H9 (cell line): Measurements from ENCODE around the gene TAF10. TPM values are rescaled to one million over a fixed set of nuclear protein-coding genes. Genes with fewer than 3 reads are reported as not detected.

Experiments
- DNase-seq: peaks from one replicate; pipeline ENCODE4 v3.0.0-alpha.2; 2017
- H2AFZ ChIP-seq: one replicate; pipeline ENCODE4 v1.6.1; 2013; ENCODE audit warnings: mild to moderate bottlenecking, low read length, control low read depth, moderate library complexity
- H2AK5ac ChIP-seq: 2 replicates; pipeline ENCODE4 v1.6.1; 2013; ENCODE audit warnings: low read length, control low read depth, mixed read lengths; ENCODE audit not compliant: insufficient read length
- H2BK120ac ChIP-seq: one replicate; pipeline ENCODE4 v1.6.1; 2013; ENCODE audit warnings: low read depth, mild to moderate bottlenecking, low read length, control low read depth, inconsistent platforms; ENCODE audit not compliant: poor library complexity, severe bottlenecking
- H2BK12ac ChIP-seq: 2 replicates; pipeline ENCODE4 v1.6.1; 2013; ENCODE audit warnings: low read length, control low read depth, mixed read lengths, low read depth; ENCODE audit not compliant: insufficient read length
- H2BK15ac ChIP-seq: 2 replicates; pipeline ENCODE4 v1.6.1; 2013; ENCODE audit warnings: low read depth, low read length, control low read depth
- H2BK20ac ChIP-seq: one replicate; pipeline ENCODE4 v1.6.1; 2013; ENCODE audit warnings: low read depth, mild to moderate bottlenecking, low read length, control low read depth, inconsistent platforms; ENCODE audit not compliant: poor library complexity, severe bottlenecking
- H2BK5ac ChIP-seq: 2 replicates; pipeline ENCODE4 v1.6.1; 2013; ENCODE audit warnings: low read length, control low read depth, mixed read lengths; ENCODE audit not compliant: insufficient read length
- H3K14ac ChIP-seq: 2 replicates; pipeline ENCODE4 v1.6.1; 2013; ENCODE audit warnings: low read length, control low read depth; ENCODE audit not compliant: insufficient read depth
- H3K18ac ChIP-seq: 2 replicates; pipeline ENCODE4 v1.6.1; 2013; ENCODE audit warnings: low read depth, mild to moderate bottlenecking, mixed read lengths, low read length, control low read depth; ENCODE audit not compliant: insufficient read length
- H3K23ac ChIP-seq: 2 replicates; pipeline ENCODE4 v1.6.1; 2013; ENCODE audit warnings: low read length, control low read depth, mixed read lengths, low read depth; ENCODE audit not compliant: insufficient read length
- H3K23me2 ChIP-seq: 2 replicates; pipeline ENCODE4 v1.6.1; 2013; ENCODE audit warnings: low read depth, mild to moderate bottlenecking, mixed read lengths, low read length, control low read depth; ENCODE audit not compliant: insufficient read length, poor library complexity, severe bottlenecking
- H3K27ac ChIP-seq: 2 replicates; pipeline ENCODE4 v1.5.1; 2013; ENCODE audit warnings: low read length, control low read depth, mixed read lengths, low read depth; ENCODE audit not compliant: insufficient read length
- H3K27me3 ChIP-seq: 2 replicates; pipeline ENCODE4 v1.6.1; 2013; ENCODE audit warnings: low read length, control low read depth, inconsistent platforms; ENCODE audit not compliant: insufficient read depth
- H3K4ac ChIP-seq: 2 replicates; pipeline ENCODE4 v1.6.1; 2013; ENCODE audit warnings: low read depth, mild to moderate bottlenecking, control low read depth, inconsistent platforms, low read length, moderate library complexity
- H3K4me1 ChIP-seq: 2 replicates; pipeline ENCODE4 v1.6.1; 2013; ENCODE audit warnings: low read length, control low read depth, inconsistent platforms; ENCODE audit not compliant: insufficient read depth
- H3K4me2 ChIP-seq: 2 replicates; pipeline ENCODE4 v1.6.1; 2013; ENCODE audit warnings: low read length, control low read depth, mixed read lengths; ENCODE audit not compliant: insufficient read length, insufficient read depth
- H3K56ac ChIP-seq: 2 replicates; pipeline ENCODE4 v1.6.1; 2013; ENCODE audit warnings: low read depth, mild to moderate bottlenecking, mixed read lengths, low read length, control low read depth; ENCODE audit not compliant: insufficient read length
- H3K79me1 ChIP-seq: 2 replicates; pipeline ENCODE4 v1.6.1; 2013; ENCODE audit warnings: low read depth, mild to moderate bottlenecking, moderate library complexity, low read length, control low read depth, inconsistent platforms; ENCODE audit not compliant: insufficient read depth, poor library complexity, severe bottlenecking
- H3K79me2 ChIP-seq: 2 replicates; pipeline ENCODE4 v1.6.1; 2013; ENCODE audit warnings: low read length, control low read depth, inconsistent platforms; ENCODE audit not compliant: insufficient read depth
- H3K9ac ChIP-seq: 2 replicates; pipeline ENCODE4 v1.6.1; 2013; ENCODE audit warnings: low read length, control low read depth, mixed read lengths; ENCODE audit not compliant: insufficient read length; ENCODE audit errors: extremely low read depth
- H3K9me3 ChIP-seq: one replicate; pipeline ENCODE4 v1.6.1; 2013; ENCODE audit warnings: low read depth, low read length, inconsistent platforms; ENCODE audit not compliant: control insufficient read depth
- H3T11ph ChIP-seq: one replicate; pipeline ENCODE4 v1.6.1; 2013; ENCODE audit warnings: mild to moderate bottlenecking, low read length, control low read depth, inconsistent platforms
- H4K20me1 ChIP-seq: one replicate; pipeline ENCODE4 v1.6.1; 2013; ENCODE audit not compliant: control insufficient read depth, insufficient read length, insufficient read depth
- H4K5ac ChIP-seq: 2 replicates; pipeline ENCODE4 v1.6.1; 2013; ENCODE audit warnings: low read depth, mild to moderate bottlenecking, mixed read lengths, low read length, control low read depth; ENCODE audit not compliant: insufficient read length
- H4K8ac ChIP-seq: replicated peaks from 2 replicates; pipeline ENCODE4 v1.6.1; 2013; ENCODE audit warnings: low read length, control low read depth, mixed read lengths, low read depth; ENCODE audit not compliant: insufficient read length
- H4K91ac ChIP-seq: 2 replicates; pipeline ENCODE4 v1.6.1; 2013; ENCODE audit warnings: low read depth, mild to moderate bottlenecking, moderate library complexity, mixed read lengths, low read length, control low read depth; ENCODE audit not compliant: insufficient read length
- H3K27ac Mint-ChIP-seq, 3 experiments: 2 replicates in 2 of 3; 3 replicates in 1 of 3; pipeline ENCODE4 v1.8.0; 2020 to 2021; ENCODE audit warnings: mixed read lengths in 3 of 3, mild to moderate bottlenecking in 1 of 3, moderate library complexity in 1 of 3
- H3K27me3 Mint-ChIP-seq: 2 replicates; pipeline ENCODE4 v1.8.0; 2021; ENCODE audit warnings: low read depth, mild to moderate bottlenecking, moderate library complexity, mixed read lengths
- H3K36me3 Mint-ChIP-seq, 3 experiments: 2 replicates in 2 of 3; 3 replicates in 1 of 3; pipeline ENCODE4 v1.8.0; 2020 to 2021; ENCODE audit warnings: low read depth in 3 of 3, mixed read lengths in 3 of 3; ENCODE audit not compliant: insufficient read depth in 1 of 3
- H3K4me1 Mint-ChIP-seq, 2 experiments: 2 replicates each; pipeline ENCODE4 v1.8.0; 2020; ENCODE audit warnings: mixed read lengths in 2 of 2
- H3K4me3 Mint-ChIP-seq, 2 experiments: 2 replicates in 1 of 2; 3 replicates in 1 of 2; pipeline ENCODE4 v1.8.0; 2020 to 2021; ENCODE audit warnings: mild to moderate bottlenecking in 2 of 2, mixed read lengths in 2 of 2, moderate library complexity in 1 of 2
- H3K9me3 Mint-ChIP-seq, 2 experiments: 2 replicates in 1 of 2; 3 replicates in 1 of 2; pipeline ENCODE4 v1.8.0; 2020; ENCODE audit warnings: mild to moderate bottlenecking in 2 of 2, mixed read lengths in 2 of 2, moderate library complexity in 1 of 2
- WGBS: extraction: QIAGEN DNeasy Blood & Tissue Kit; methylation state at CpG from one replicate; pipeline ENCODE4 v1.1.7; 2013; ENCODE audit warnings: missing lambda C conversion rate, low lambda C conversion rate, mixed read lengths; ENCODE audit not compliant: insufficient read length; ENCODE audit errors: extremely low coverage; 5-methylcytosine and 5-hydroxymethylcytosine counted together
- total RNA-seq: library from RNA; stranded (reverse); gene quantifications from 2 replicates; pipeline ENCODE4 v1.2.1, GENCODE V29; 2021
- TF ChIP-seq, protein P1 (sequence below): fragments of 200-600 bp; sonication (generic); conservative IDR thresholded peaks from 3 replicates; pipeline ENCODE4 v1.8.0; 2021; ENCODE audit warnings: antibody characterized with exemption, mild to moderate bottlenecking

TAF10 gene
- total RNA-seq, 1 experiment from 2014 or later, result 198 TPM

DNA sequence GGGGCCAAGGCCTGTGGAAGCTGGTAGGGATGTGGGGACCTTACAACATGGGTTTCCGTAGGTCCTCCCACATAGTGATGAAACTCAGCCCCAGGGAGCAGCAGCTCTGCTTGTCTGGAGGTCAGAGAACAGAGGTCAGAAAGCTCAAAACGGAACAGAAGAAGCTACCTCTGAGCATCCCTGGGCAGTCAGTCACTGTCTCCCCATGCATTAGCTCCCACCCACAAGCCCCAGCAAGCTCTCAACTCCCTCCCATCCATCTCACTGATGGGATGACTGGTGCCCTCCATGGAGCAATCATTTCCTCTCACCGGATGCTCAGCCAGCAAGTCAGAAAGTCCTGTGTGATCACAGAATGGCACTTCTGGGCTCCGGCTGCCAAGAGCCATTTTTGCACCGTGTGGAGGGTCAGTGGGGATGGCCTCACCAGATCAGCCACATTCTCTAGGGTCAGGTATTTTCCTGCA, 5.3 kb upstream of the TAF10 start:
- no peak overlapping the region for H4K91ac ChIP-seq
- H3K79me1 ChIP-seq, result no peaks in the 10 kb centered on the region
- H4K20me1 ChIP-seq, result no peaks in the 10 kb centered on the region
- no peak overlapping the region for H2BK5ac ChIP-seq
- H3K27ac Mint-ChIP-seq, result no peak overlapping the region
- H3K79me2 ChIP-seq, result no peaks in the 10 kb centered on the region
- peaks cover 14% of the 10 kb centered on the region for H3K23me2 ChIP-seq
- H3K27ac ChIP-seq, result no peak overlapping the region
- no peaks in the 10 kb centered on the region for H3K9me3 ChIP-seq
- TF ChIP-seq, protein P1, sequence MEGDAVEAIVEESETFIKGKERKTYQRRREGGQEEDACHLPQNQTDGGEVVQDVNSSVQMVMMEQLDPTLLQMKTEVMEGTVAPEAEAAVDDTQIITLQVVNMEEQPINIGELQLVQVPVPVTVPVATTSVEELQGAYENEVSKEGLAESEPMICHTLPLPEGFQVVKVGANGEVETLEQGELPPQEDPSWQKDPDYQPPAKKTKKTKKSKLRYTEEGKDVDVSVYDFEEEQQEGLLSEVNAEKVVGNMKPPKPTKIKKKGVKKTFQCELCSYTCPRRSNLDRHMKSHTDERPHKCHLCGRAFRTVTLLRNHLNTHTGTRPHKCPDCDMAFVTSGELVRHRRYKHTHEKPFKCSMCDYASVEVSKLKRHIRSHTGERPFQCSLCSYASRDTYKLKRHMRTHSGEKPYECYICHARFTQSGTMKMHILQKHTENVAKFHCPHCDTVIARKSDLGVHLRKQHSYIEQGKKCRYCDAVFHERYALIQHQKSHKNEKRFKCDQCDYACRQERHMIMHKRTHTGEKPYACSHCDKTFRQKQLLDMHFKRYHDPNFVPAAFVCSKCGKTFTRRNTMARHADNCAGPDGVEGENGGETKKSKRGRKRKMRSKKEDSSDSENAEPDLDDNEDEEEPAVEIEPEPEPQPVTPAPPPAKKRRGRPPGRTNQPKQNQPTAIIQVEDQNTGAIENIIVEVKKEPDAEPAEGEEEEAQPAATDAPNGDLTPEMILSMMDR, result no peak
- no peak for DNase-seq
- H2BK120ac ChIP-seq, result no peak overlapping the region
- H3K4me1 ChIP-seq, result no peaks in the 10 kb centered on the region
- H3K4me3 Mint-ChIP-seq, result no peak overlapping the region; a peak in 2 of 5 replicates
- H2BK12ac ChIP-seq, result no peak overlapping the region
- H2AK5ac ChIP-seq, result no peak overlapping the region
- H3K4ac ChIP-seq, result no peak overlapping the region
- no peak overlapping the region for H3K9ac ChIP-seq
- no peak overlapping the region for H4K8ac ChIP-seq
- no peak overlapping the region for H3K18ac ChIP-seq
- H4K5ac ChIP-seq, result no peak overlapping the region
- no peaks in the 10 kb centered on the region; a peak in 2 of 4 replicates for H3K4me1 Mint-ChIP-seq
- H3T11ph ChIP-seq, result no peak overlapping the region
- H2BK20ac ChIP-seq, result no peak overlapping the region
- no peak overlapping the region for H3K56ac ChIP-seq
- H3K36me3 Mint-ChIP-seq, result peaks cover 3 to 20% (median 10%) of the 10 kb centered on the region in 3 experiments; a peak in 6 of 7 replicates
- H3K4me2 ChIP-seq, result no peak overlapping the region
- no peak overlapping the region for H2BK15ac ChIP-seq
- WGBS, result no CpG with 5 or more reads among the region's 5 CpGs
- H3K14ac ChIP-seq, result no peak overlapping the region
- no peak overlapping the region for H3K23ac ChIP-seq
- H2AFZ ChIP-seq, result no peak overlapping the region
- no peaks in the 10 kb centered on the region for H3K9me3 Mint-ChIP-seq
- no peaks in the 10 kb centered on the region for H3K27me3 Mint-ChIP-seq
- no peaks in the 10 kb centered on the region for H3K27me3 ChIP-seq
